Measurements from ENCODE around the gene ATRNL1.

DNA sequence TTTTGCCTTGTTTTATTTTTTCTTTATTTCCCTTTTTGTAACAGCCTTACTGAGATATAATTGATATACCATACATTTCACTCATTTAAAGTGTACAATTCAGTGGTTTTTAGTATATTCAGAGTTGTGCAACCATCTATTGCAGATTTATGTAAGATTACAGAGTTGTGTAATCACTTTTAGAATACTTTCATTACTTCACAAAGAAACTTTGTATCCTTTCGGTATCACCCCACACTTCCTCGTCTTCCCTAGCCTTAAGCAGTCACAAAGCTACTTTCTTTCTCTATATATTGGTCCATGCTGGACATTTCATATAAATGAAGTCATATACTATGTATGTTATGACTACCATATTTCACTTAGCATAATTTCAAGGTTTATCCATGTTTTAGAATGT, 74.6 kb downstream of the ATRNL1 start:
- TF ChIP-seq, protein P1, sequence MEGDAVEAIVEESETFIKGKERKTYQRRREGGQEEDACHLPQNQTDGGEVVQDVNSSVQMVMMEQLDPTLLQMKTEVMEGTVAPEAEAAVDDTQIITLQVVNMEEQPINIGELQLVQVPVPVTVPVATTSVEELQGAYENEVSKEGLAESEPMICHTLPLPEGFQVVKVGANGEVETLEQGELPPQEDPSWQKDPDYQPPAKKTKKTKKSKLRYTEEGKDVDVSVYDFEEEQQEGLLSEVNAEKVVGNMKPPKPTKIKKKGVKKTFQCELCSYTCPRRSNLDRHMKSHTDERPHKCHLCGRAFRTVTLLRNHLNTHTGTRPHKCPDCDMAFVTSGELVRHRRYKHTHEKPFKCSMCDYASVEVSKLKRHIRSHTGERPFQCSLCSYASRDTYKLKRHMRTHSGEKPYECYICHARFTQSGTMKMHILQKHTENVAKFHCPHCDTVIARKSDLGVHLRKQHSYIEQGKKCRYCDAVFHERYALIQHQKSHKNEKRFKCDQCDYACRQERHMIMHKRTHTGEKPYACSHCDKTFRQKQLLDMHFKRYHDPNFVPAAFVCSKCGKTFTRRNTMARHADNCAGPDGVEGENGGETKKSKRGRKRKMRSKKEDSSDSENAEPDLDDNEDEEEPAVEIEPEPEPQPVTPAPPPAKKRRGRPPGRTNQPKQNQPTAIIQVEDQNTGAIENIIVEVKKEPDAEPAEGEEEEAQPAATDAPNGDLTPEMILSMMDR (IDR thresholded peaks at IDR 0.05) = no peak
- TF ChIP-seq POLR2A (IDR thresholded peaks at IDR 0.05) = no peak
